ENCODE measurements around the gene TATDN2.

TATDN2 gene

DNA sequence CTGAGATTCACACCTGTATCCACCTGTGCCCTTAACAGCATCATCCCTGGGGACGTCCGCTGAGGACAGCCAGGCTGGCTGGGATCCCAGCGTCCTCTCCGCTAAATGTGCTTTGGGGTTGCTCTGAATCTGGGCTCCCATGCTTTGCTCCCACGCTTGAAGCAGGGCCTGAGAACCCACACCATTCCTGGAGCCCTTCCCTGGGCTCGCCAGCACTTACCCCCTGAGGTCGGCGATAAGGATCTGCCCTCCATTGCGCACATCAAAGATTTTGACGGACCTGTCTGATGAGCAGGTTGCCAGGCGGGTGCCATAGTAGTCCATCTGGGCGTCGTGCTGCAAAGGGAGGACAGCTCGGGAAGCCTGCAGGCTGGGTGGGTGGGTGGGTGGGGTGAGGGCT is 66.8 kb downstream of the TATDN2 start:
- H3K36me3 ChIP-seq (ENCODE audit: insufficient read depth, low read length) = peaks cover 15% of the 10 kb centered on the region; the same call in 1 of the 2 replicates
- TF ChIP-seq POLR2AphosphoS5 (IDR thresholded peaks at IDR 0.05; ENCODE audit: borderline replicate concordance, low read depth, low read length) (no peak), EZH2 (IDR thresholded peaks at IDR 0.05) (no peak), FOXP2 (optimal IDR thresholded peaks at IDR 0.05; ENCODE audit: control extremely low read depth, extremely low read length, insufficient read depth) (no peak)

GRCh38 chr3:10315771-10316344 is 67.6 kb downstream of the TATDN2 start:
- Histone ChIP-seq H3K9me3 (ENCODE audit: low read depth, low read length) (no peaks in the 10 kb centered on the region), H3K9ac (ENCODE audit: insufficient read length) (no peak overlapping the region), H3K27ac (no peak overlapping the region), H3K4me3 (no peak overlapping the region), H3K36me3 (ENCODE audit: insufficient read depth, low read length) (peaks cover 15% of the 10 kb centered on the region; the same call in 1 of the 2 replicates)
- TF ChIP-seq EZH2 (IDR thresholded peaks at IDR 0.05) (no peak), POLR2AphosphoS5 (IDR thresholded peaks at IDR 0.05; ENCODE audit: borderline replicate concordance, low read depth, low read length) (no peak)
- DNase-seq (ENCODE audit: low read depth, low spot score) = no peak

More for the DNA sequence above, 66.8 kb downstream of the TATDN2 start:
- Histone ChIP-seq H3K27ac (no peak overlapping the region), H3K4me3 (no peak overlapping the region), H3K9me3 (ENCODE audit: low read depth, low read length) (no peaks in the 10 kb centered on the region), H3K9ac (ENCODE audit: insufficient read length) (no peak overlapping the region)
- DNase-seq (ENCODE audit: low read depth, low spot score) = no peak

DNA sequence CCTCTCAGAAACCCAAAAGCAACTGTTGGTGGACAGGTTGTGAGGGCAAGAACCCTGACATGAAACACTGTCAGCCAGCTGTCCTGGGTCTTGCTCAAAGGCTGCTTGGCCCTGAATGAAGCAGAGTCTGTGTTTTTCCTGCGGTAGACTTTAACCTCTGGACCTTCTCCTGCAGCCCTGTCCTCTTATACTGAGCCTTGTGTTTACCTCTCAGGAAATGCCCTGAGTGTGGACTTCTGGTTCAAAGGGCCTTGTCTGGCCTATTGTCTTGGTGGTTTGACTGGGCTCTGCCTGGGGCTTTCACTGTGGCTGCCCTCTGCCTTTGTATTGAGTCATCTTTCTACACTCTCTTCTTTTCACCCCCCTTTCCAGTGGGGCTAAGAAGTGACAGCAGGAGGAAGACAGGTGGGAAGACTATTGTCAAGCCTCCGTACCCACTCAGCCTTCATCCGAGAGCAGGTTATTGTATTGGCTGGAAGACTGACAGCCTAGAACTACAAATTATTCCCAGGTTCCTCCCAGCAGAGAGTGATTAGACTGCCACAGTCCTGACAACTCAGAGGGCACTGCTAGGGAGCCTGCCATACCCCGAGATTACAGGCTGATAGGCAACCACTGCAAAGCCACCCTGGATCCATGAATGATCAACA is 69.2 kb downstream of the TATDN2 start:
- no peak for TF ChIP-seq POLR2AphosphoS5 (IDR thresholded peaks at IDR 0.05; ENCODE audit: borderline replicate concordance, low read depth, low read length)
- TF ChIP-seq FOXP2 (optimal IDR thresholded peaks at IDR 0.05; ENCODE audit: control extremely low read depth, extremely low read length, insufficient read depth) = no peak
- TF ChIP-seq EZH2 (IDR thresholded peaks at IDR 0.05) = no peak
- H3K36me3 ChIP-seq (ENCODE audit: insufficient read depth, low read length) = peaks cover 15% of the 10 kb centered on the region; the same call in 1 of the 2 replicates

GRCh38 chr3:10317961-10318350 is 69.7 kb downstream of the TATDN2 start:
- Histone ChIP-seq H3K9me3 (ENCODE audit: low read depth, low read length) (no peaks in the 10 kb centered on the region), H3K36me3 (ENCODE audit: insufficient read depth, low read length) (peaks cover 15% of the 10 kb centered on the region; the same call in 1 of the 2 replicates), H3K27ac (no peak overlapping the region), H3K4me3 (no peak overlapping the region), H3K9ac (ENCODE audit: insufficient read length) (no peak overlapping the region)
- TF ChIP-seq EZH2 (IDR thresholded peaks at IDR 0.05) = no peak
- no peak for TF ChIP-seq FOXP2 (optimal IDR thresholded peaks at IDR 0.05; ENCODE audit: control extremely low read depth, extremely low read length, insufficient read depth)
- no peak for TF ChIP-seq POLR2AphosphoS5 (IDR thresholded peaks at IDR 0.05; ENCODE audit: borderline replicate concordance, low read depth, low read length)
- no peak for DNase-seq (ENCODE audit: low read depth, low spot score)

More for the DNA sequence above, 69.2 kb downstream of the TATDN2 start:
- H3K4me3 ChIP-seq = no peak overlapping the region
- no peaks in the 10 kb centered on the region for H3K9me3 ChIP-seq (ENCODE audit: low read depth, low read length)
- H3K9ac ChIP-seq (ENCODE audit: insufficient read length) = no peak overlapping the region
- no peak overlapping the region for H3K27ac ChIP-seq
- no peak for DNase-seq (ENCODE audit: low read depth, low spot score)

DNA sequence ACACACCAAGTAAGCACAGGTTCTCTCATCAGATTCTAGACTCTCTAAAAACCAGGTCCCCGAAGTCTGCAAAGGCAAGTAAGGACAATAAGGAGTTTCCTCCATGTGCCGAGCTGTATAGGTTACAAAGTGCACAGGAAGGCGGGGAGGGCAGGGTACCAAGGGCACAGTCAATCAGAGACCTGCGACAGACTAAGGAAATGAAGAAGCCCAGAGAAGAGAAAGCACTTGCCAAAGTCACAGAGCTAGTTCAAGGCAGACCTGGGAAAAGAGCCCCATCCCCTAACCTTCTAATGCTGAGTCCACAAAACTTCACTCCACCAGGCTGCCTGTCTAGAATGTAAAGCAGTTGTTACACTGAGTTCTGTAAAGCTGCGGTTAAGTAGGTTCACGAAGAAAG is 71.0 kb downstream of the TATDN2 start:
- Histone ChIP-seq H3K27ac (no peak overlapping the region), H3K4me3 (no peak overlapping the region), H3K9me3 (ENCODE audit: low read depth, low read length) (no peaks in the 10 kb centered on the region), H3K36me3 (ENCODE audit: insufficient read depth, low read length) (peaks cover 15% of the 10 kb centered on the region; the same call in 1 of the 2 replicates), H3K9ac (ENCODE audit: insufficient read length) (no peak overlapping the region)
- TF ChIP-seq FOXP2 (optimal IDR thresholded peaks at IDR 0.05; ENCODE audit: control extremely low read depth, extremely low read length, insufficient read depth) (no peak), EZH2 (IDR thresholded peaks at IDR 0.05) (no peak)
- no peak for DNase-seq (ENCODE audit: low read depth, low spot score)

GRCh38 chr3:10319804-10320203 is 71.5 kb downstream of the TATDN2 start:
- no peak for DNase-seq (ENCODE audit: low read depth, low spot score)
- H3K9ac ChIP-seq (ENCODE audit: insufficient read length) = peak overlapping the region; percentile 92
- H3K27ac ChIP-seq = no peak overlapping the region
- H3K36me3 ChIP-seq (ENCODE audit: insufficient read depth, low read length) = peaks cover 10% of the 10 kb centered on the region; the same call in 1 of the 2 replicates
- H3K9me3 ChIP-seq (ENCODE audit: low read depth, low read length) = no peaks in the 10 kb centered on the region
- peak overlapping the region; percentile 88 for H3K4me3 ChIP-seq
- TF ChIP-seq POLR2AphosphoS5 (IDR thresholded peaks at IDR 0.05; ENCODE audit: borderline replicate concordance, low read depth, low read length) (no peak), EZH2 (IDR thresholded peaks at IDR 0.05) (no peak), FOXP2 (optimal IDR thresholded peaks at IDR 0.05; ENCODE audit: control extremely low read depth, extremely low read length, insufficient read depth) (no peak)

DNA sequence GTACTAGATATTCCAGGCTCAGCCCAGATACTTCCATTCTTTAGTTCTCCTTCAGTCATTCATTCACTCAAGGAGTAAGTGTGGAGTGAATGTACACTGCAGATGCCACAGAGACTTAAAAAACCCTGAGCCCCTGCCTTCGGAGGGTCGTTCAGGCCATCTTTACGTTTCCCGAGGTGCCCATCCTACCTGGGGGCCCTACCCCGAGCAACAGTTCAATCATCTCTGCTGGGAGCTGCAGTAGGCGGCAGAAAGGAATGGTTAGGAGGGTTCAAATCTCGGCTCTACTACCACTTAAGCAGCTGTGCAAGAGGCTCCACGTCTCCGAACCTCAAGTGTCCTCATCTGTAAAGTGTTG is 72.0 kb downstream of the TATDN2 start:
- Histone ChIP-seq H3K36me3 (ENCODE audit: insufficient read depth, low read length) (peaks cover 7% of the 10 kb centered on the region; the same call in 1 of the 2 replicates), H3K9ac (ENCODE audit: insufficient read length) (peak overlapping the region; percentile 92), H3K4me3 (peak overlapping the region; percentile 88), H3K27ac (no peak overlapping the region), H3K9me3 (ENCODE audit: low read depth, low read length) (no peaks in the 10 kb centered on the region)
- no peak for TF ChIP-seq EZH2 (IDR thresholded peaks at IDR 0.05)
- TF ChIP-seq FOXP2 (optimal IDR thresholded peaks at IDR 0.05; ENCODE audit: control extremely low read depth, extremely low read length, insufficient read depth) = no peak
- TF ChIP-seq POLR2AphosphoS5 (IDR thresholded peaks at IDR 0.05; ENCODE audit: borderline replicate concordance, low read depth, low read length) = no peak
- DNase-seq (ENCODE audit: low read depth, low spot score) = no peak

DNA sequence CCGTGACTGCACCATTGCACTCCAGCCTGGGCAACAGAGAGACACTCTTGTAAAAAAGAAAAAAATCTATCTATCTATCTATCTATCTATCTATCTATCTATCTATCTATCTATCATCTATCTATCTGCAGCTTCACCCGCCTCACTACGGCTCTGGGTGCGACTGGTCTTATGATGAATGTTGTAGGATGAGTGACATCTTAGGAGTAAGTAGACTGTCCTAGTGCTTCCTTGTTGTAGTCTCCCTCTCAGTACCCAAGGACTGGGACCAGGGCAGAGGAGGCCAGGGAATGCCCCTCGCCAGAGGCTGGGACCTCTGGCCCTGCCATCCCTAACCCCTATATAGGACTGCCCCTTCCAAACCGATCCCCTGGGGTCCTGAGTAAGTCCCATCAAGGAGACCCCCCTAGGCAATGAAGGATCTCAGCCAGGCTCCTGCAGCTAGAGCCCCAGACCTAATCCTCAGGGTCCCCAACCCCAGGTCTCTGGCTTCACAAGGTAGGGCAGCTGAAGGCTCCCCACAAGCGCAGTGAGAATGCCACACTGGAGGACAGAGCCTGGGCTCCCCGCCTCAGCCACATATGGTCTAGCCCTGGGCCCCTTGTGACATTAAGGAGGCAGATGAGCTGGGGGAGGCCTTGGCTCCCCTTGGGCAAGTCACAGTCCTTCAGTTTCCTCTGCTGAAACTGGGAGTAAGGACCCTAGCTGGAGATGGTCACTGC is 73.5 kb downstream of the TATDN2 start:
- Histone ChIP-seq H3K36me3 (ENCODE audit: insufficient read depth, low read length) (peaks cover 7% of the 10 kb centered on the region; the same call in 1 of the 2 replicates), H3K9me3 (ENCODE audit: low read depth, low read length) (no peaks in the 10 kb centered on the region), H3K9ac (ENCODE audit: insufficient read length) (no peak overlapping the region), H3K4me3 (no peak overlapping the region), H3K27ac (no peak overlapping the region)
- DNase-seq (ENCODE audit: low read depth, low spot score) = no peak
- TF ChIP-seq FOXP2 (optimal IDR thresholded peaks at IDR 0.05; ENCODE audit: control extremely low read depth, extremely low read length, insufficient read depth) (no peak), EZH2 (IDR thresholded peaks at IDR 0.05) (no peak), POLR2AphosphoS5 (IDR thresholded peaks at IDR 0.05; ENCODE audit: borderline replicate concordance, low read depth, low read length) (no peak)
